Measurements from ENCODE around the gene KLHDC7B. TPM values are rescaled to one million over a fixed set of nuclear protein-coding genes. Genes with fewer than 3 reads are reported as not detected.

Gene KLHDC7B
- total RNA-seq, 1 donor from 2014 or later, result 0.08 TPM

DNA sequence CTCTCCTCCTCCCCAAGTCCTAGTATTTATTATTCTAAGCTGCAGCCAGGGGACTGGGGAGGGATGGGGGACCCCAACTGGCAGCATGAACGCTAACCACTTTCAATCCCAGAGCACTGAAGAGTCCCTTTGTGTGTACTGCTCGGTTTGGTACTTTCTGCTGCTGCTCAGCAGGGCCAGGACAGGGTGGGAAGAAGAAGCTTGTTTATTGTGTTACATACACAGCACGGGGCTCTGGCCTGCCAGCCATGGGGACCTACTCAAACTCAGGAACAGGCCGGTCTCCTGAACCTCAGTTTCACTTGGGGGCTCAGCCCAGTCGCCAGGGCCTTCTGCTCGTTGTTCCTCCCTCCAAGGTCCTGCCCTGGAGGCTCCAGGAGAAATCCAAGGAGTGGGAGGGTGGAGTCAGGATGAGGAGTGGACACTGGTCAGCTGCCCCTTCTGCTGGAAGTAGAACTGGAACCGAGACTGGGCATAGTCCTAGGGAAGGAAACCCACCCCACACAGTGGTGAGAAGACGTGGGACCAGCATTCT lies 33.1 kb downstream of the KLHDC7B start:
- intact Hi-C loops (cut with DNase I), result loop anchor here (1.0 kb wide), 1 partner anchor 16 kb away; no protein-coding TSS in a partner anchor

DNA sequence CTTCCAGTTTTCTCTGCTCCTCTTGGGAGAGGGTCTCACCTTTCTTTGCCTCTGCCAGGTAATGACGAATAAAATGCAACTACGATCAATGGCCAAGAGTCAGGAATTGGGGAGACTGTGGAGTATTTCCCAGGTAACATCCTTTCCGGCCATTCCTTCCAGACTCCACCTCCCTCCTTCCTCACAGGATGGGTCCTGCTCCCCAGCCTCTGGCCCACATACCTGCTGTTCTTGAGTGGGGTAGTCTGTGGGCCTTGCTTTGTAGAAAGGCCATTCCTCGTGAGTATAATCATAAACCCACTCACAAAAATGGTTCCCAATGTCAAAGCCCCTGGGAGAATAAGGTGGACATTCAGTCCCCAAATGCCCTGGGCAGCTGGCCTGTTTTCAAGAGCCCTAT lies 34.1 kb downstream of the KLHDC7B start:
- intact Hi-C loops (cut with DNase I), result loop anchor here (5.0 kb wide), 1 partner anchor 52 kb away; the partner anchor contains the start of gene SCO2
- no peak for DNase-seq (ENCODE audit: low spot score)

More for the DNA sequence above, 33.1 kb downstream of the KLHDC7B start:
- no peak for DNase-seq (ENCODE audit: low spot score)

DNA sequence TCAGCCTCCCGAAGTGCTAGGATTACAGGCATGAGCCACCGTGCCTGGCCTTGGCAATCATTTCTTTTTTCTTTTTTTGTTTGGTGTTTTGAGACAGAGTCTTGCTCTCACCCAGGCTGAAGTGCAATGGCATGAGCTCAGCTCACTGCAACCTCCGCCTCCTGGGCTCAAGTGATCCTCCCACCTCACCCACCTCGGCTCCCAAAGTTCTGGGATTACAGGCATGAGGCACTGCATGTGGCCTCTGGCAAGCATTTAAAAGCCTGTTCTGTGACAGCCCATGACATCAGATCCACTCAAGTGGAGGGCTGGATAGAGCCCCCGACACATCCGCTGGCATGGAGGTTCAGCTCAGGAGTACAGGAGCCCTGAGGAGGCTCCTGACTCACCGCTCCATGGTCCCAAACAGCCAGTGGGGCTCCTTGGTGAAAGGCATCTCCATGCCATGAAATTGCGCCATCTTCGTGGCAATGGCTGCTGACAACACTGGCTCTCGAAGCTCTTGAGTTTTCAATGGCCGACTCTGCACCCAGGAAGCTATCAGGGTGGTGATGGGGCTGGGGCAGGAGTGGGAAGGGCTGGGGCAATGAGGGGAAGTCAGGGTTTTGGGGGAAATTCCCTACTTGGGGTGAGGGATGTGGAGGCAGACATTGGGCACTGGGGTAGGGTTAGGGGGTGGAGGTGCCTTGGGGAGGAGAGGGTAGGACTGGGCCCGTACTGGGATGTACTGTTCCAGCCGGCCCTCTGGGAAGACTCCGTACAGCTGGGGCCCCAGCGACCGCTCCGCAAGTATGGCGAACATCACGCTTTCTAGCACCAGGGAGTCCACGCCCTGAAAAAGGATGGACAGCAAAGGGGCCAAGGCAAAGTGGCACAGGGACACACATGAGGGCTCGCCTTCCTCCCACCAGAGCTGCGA lies 35.6 kb downstream of the KLHDC7B start:
- no peak for DNase-seq (ENCODE audit: low spot score)

DNA sequence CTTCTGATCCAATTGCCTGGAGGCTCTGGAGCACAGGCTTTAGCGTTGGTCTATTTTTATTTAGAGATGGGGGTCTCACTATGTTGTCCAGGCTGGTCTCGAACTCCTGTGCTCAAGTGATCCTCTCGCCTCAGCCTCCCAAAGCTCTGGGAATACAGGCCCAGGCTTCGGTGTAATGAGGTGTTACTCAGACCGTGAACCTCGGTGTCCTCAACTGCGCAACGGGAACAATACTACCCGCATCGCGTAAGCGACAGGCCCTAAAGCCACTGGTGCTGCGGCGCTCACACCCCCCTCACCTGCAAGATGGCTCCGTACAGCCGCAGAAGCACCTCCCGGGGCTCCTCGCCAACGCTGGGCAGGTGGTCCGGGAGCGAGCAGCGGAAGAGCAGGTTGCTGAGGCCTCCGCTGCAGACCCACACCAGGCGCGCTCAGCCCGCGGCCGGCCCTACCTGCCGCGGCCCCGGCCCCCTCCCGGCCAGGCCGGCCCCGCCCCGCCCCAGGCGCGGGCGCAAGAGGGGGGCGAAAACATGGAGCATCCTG lies 36.3 kb downstream of the KLHDC7B start:
- no peak for DNase-seq (ENCODE audit: low spot score)
- intact Hi-C loops (cut with DNase I), result loop anchor here (2.0 to 5.0 kb wide), 2 partner anchors 19 to 55 kb away; partner anchors contain the start of genes SCO2 and SYCE3

More for the DNA sequence above, 35.6 kb downstream of the KLHDC7B start:
- intact Hi-C loops (cut with DNase I), result loop anchor here (5.0 kb wide), 1 partner anchor 54 kb away; the partner anchor contains the start of gene SCO2

DNA sequence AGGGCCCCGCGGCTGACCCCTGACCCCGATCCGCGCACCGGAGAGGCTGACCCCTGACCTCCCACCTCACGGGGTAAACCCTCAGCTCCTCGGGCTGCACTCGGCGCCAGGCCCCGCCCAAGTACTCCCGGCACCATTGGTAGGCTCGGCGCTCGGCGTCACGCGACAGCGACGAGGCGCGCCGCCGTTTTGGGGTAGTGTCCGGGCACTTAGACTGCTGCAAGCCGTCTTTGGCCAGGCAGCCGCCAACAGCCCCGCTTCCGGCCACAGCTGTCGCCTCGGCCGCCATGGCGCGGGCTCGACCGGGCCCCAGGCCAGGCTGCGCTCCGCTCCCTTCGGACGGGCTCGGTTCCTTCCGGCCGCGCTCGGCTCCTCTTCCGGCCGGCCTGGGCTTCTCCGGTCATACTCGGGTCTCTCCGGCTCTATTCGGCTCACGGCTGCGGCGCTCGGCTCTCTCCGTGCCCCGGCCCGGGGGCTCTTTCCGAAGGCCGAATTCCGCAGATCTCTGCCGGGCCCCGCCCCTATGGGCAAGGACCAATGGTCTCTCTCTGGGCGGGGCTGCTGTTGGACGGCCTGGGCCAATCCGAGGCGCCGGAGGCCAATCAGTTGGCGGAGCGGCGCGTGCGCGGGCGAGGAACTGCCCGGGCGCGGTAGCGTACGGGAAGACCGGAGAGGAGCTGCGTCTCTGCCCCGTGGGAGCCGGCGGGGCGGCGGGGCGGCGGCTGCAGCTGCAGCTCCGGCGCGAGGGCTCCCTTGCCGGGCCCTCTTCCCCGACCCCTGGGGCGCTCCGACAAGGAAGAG lies 37.0 kb downstream of the KLHDC7B start, which contains the start of gene CHKB:
Gene CHKB (minus strand): TSS at position 357 of the 801 bp plus-strand sequence. CDS start 68 bp downstream, at position 289.
- peak; percentile 99 for DNase-seq (ENCODE audit: low spot score)
- intact Hi-C loops (cut with DNase I), result loop anchor here (2.0 to 5.0 kb wide), 2 partner anchors 20 to 55 kb away; partner anchors contain the start of genes SCO2 and SYCE3

DNA sequence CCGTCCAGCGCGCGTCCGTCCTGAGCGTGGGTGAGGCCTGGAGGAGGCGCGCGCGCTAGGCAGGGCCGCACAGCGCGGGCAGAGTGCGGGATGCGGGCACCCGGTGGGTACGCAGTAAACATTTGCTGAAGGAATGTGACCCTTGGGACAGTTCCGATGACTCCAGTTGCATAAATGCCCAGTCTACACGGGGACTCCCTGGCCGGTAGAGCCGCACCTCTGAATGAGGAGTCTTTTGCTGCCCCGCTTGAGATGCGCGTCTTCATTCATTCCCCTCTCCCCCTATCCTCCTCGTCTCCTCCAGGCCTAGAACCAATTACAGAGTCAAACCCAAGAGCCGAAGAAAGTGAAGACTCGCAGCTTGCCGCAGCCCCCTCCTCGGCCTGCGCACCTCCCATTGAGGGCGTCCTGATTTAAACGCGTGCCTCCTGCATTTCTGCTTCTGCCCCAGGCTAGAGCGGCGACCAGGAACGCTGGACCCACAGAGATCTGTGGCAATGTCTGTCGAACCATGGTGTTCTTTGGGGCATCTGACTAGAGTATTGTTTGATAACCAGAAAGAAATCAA lies 37.7 kb downstream of the KLHDC7B start:
- intact Hi-C loops (cut with DNase I), result loop anchor here (2.0 to 5.0 kb wide), 2 partner anchors 21 to 56 kb away; partner anchors contain the start of genes SCO2 and SYCE3
- DNase-seq (ENCODE audit: low spot score), result no peak

DNA sequence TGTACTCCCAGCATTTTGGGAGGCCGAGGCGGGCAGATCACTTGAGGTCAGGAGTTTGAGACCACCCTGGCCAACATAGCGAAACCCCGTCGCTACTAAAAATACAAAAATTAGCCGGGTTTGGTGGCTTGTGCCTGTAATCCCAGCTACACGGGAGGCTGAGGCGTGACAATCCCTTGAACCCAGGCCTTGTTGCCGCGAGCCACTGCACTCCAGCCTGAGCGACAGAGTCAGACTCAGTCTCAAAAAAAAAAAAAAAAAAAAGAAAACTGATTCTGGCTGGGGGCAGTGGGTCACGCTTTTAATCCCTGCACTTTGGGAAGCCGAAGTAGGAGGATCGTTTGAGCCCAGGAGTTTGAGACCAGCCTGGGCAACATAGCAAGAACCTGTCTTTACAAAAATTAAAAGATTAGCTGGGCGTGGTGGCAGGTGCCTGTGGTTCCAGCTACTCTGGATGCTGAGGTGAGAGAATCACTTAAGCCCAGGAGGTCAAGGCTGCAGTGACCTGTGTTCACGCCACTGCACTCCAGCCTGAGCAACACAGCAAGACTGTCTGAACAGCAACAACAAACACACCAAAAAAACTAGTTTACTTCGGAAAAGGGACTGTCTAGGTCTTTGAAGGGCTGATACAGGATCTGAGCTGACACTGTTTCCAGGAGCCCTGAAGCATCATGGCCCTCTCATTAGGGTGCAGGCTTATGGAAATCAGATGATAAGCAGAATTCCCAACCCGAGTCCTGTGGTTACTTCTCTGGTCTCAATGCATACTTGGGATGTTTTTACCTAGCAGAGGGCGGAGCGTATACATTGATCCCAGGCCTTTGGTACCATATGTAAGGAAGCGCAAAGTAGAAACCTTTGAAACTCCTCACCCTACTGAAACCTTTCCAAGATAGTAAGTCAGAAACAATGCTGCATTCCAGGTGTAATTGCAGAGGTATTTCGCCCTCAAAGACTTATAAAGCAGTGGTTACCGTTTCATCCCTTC lies 38.7 kb downstream of the KLHDC7B start:
- DNase-seq (ENCODE audit: low spot score), result no peak
- intact Hi-C loops (cut with DNase I), result loop anchor here (5.0 kb wide), 1 partner anchor 57 kb away; the partner anchor contains the start of gene SCO2

DNA sequence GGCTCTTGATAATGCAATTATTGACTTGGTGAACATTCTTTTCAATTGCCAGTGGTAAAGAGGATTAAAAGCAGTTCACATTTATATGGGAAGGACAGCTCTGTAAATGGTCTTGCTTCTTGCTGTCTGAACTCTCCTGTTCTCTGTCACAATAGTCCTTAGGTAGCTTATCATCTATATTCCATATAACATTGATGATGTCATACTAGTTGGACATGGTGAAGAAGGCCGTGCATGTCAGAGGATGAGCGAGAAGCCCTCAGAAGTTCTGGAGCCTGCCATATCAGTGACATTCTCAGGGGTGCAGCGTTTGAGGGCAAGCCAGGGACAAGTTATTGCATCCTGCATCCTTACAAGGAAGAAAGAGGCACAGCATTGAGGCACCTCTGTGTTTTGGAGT lies 39.5 kb downstream of the KLHDC7B start:
- DNase-seq (ENCODE audit: low spot score), result no peak
- intact Hi-C loops (cut with DNase I), result no loop called here

DNA sequence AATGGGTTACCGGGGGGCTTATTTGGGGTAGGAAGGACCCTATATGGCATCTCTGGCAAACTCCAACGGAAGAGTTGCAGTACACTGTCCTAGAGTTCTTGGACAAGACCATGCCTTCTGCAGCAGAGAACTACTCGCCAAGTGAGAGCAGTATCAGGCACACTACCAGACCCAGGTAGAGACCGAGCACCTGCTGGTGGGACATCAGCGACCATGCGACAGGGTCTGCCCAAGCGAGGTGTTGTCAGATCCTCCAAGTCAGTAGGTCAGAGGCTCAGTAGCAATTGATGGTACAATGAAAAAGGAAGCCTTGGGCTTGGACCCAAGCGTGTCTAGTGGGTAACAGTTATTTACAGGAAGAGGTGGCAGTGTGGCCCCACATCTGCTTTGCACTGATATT lies 40.1 kb downstream of the KLHDC7B start:
- intact Hi-C loops (cut with DNase I), result no loop called here
- DNase-seq (ENCODE audit: low spot score), result no peak

DNA sequence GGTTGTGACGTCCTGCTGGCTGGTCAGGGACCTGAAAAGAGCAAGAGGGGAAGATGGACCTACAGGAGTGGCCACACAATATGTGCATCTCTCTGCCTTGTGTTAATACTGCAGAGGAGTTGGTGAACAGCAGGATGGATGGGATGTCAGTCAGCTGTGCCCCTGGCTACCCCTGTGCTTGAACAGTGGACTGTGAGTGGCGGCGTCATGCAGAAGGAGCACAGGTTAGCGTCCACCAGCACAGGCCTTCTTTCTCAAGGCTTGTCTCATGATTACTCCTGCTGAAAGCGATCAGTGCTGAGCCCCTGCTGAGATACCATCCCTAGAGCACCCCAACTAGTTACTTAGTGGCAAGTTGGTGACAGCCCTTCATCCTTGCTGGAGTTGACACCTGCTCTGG lies 40.7 kb downstream of the KLHDC7B start:
- intact Hi-C loops (cut with DNase I), result no loop called here
- no peak for DNase-seq (ENCODE audit: low spot score)

DNA sequence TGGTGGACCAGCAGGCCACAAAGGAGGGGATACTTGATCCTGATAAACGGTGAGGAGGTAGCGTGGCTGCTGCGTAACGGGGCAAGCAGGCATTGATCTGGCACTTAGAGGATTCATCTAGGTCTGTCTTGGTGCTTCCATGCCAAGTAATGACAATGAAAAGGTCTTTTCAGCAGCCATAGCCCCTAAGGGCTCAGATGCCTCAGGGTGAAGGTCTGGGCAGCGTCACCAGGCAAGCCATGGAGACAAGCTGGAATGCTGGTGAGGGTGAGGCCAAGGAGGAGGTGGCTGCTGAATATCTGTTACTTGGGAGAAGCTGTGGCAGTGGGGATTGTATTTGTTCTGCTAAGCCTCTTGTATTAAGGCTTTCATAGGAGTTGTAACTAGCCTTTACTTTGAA lies 41.7 kb downstream of the KLHDC7B start:
- intact Hi-C loops (cut with DNase I), result no loop called here
- DNase-seq (ENCODE audit: low spot score), result no peak

DNA sequence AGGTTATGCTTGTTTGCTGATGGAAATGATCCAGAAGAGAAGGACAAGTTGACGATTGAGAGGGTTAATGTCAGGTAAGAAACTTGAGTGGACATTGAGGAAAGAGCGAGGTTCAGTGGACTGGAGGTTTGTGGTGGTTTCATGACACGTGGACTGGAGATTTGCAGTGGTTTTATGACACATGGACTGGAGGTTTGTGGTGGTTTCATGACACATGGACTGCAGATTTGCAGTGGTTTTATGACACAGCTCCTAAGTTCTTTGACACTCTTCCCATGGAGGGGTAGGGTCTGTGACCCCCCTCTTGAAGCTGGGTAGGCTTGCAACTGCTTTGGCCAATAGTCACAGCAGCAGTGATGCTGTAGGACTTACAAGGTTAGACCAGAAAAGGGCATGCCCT lies 49.5 kb downstream of the KLHDC7B start:
- DNase-seq (ENCODE audit: low spot score), result peak; percentile 24
- intact Hi-C loops (cut with DNase I), result no loop called here

DNA sequence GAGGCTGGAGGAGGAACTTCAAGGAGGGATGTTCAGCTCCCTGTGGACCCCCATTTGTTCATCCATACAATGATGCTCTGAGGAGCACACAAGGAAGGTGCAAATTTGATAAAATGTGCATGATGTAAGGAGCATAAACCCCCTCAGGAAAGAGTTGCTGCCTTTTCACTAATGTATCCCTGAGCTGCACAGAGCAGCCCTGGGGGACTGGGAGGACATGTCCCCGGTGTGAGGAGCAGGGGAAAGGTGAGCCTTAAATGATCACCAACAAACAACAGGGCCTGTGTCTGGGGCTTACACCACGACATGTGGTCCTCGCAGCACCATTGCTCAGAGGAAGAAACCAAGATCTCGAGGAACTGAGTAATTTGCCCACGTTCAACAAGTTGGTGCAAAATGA lies 51.4 kb downstream of the KLHDC7B start:
- intact Hi-C loops (cut with DNase I), result no loop called here
- DNase-seq (ENCODE audit: low spot score), result no peak

DNA sequence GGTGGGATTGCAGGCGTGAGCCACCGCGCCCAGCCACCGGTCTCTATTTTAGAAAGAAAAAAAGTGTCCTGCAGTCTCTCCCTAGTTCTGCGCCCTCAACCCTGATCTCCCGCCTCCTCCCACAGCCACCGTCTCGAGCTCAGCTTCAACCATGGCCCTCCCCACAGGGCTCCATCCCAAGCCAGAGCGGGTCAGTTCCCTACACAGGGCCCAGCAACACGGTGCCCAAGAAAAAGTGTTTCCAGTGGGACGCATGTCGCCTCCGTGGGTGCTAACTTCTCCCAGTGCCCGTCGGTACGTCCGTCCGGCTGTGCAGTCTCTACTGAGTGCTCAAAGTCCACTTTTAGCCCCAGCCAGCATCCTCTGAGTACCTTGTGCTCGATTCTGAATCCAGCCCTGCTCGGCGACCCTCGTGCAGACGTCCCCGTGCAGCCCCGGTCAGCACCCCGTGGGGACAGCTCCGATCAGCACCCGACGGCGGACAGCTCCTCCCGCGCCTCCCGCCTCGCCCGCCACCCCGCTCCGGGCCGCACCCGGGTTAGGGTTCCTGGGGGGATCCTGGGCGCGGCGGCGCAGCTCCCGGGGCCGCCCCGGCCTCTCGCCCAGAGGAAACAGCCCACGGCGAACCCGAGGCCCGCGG lies 54.2 kb downstream of the KLHDC7B start:
- DNase-seq (ENCODE audit: low spot score), result peak; percentile 82
- intact Hi-C loops (cut with DNase I), result no loop called here

DNA sequence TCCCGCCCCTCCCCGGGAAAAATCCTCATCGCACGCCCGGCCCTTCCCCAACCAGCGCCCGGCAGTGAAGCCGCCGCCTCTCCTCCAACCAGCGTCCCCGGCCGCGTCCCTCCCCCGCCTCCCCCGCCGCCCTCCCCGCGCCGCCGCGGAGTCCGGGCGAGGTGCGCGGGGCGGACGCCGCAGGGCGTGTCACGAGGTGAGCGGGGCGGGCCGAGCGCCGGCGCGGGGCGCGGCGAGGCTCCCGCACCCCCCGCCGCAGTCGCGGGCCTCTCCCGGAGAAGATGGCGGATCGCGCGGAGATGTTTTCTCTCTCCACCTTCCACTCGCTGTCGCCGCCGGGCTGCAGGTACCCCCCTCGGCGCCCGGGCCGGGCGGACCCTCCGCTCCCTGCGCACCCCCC lies 54.8 kb downstream of the KLHDC7B start, which contains the start of gene MAPK8IP2:
Gene MAPK8IP2 (plus strand): TSS at position 256 of the 400 bp plus-strand sequence. CDS start 26 bp downstream, at position 282.
- DNase-seq (ENCODE audit: low spot score), result peak; percentile 61

More for the DNA sequence above, 54.8 kb downstream of the KLHDC7B start, which contains the start of gene MAPK8IP2:
- intact Hi-C loops (cut with DNase I), result no loop called here
